Neuronal stem cell (in vitro differentiated cells): ENCODE measurements around the gene ENAH.

ENCODE experiments used
- DNase-seq: peaks from one replicate; pipeline ENCODE4 v3.0.0-alpha.2; 2013; ENCODE audit warnings: low spot score
- H2AFZ ChIP-seq: one replicate; pipeline ENCODE4 v1.6.1; 2013; ENCODE audit warnings: mild to moderate bottlenecking, low read length, inconsistent platforms
- H2AK5ac ChIP-seq: 2 replicates; pipeline ENCODE4 v1.6.1; 2013; ENCODE audit warnings: low read depth, mild to moderate bottlenecking, inconsistent platforms, low read length, moderate library complexity, mixed read lengths
- H2BK120ac ChIP-seq: 2 replicates; pipeline ENCODE4 v1.6.1; 2013; ENCODE audit warnings: low read depth, mild to moderate bottlenecking, inconsistent platforms, low read length, moderate library complexity, mixed read lengths
- H2BK12ac ChIP-seq: one replicate; pipeline ENCODE4 v1.6.1; 2013; ENCODE audit warnings: low read length, inconsistent platforms
- H2BK15ac ChIP-seq: 2 replicates; pipeline ENCODE4 v1.6.1; 2013; ENCODE audit warnings: mild to moderate bottlenecking, low read length, inconsistent platforms, mixed read lengths
- H2BK5ac ChIP-seq: one replicate; pipeline ENCODE4 v1.6.1; 2013; ENCODE audit warnings: inconsistent platforms, mild to moderate bottlenecking, low read length, moderate library complexity
- H3K14ac ChIP-seq: one replicate; pipeline ENCODE4 v1.6.1; 2013; ENCODE audit warnings: low read length, inconsistent platforms
- H3K18ac ChIP-seq: 2 replicates; pipeline ENCODE4 v1.6.1; 2013; ENCODE audit warnings: low read length, inconsistent platforms
- H3K23ac ChIP-seq: 2 replicates; pipeline ENCODE4 v1.6.1; 2013; ENCODE audit warnings: low read depth, mild to moderate bottlenecking, mixed read lengths, low read length, inconsistent platforms; ENCODE audit not compliant: poor library complexity
- H3K27ac ChIP-seq: replicated peaks from 3 replicates; pipeline ENCODE4 v1.5.1; 2013; ENCODE audit warnings: low read length, inconsistent platforms
- H3K27me3 ChIP-seq, 3 experiments: 2 replicates each; pipeline ENCODE4 v1.6.1; 2013; ENCODE audit warnings: low read length in 3 of 3, mild to moderate bottlenecking in 2 of 3, inconsistent platforms in 1 of 3, low read depth in 1 of 3, mixed read lengths in 1 of 3, moderate library complexity in 1 of 3; ENCODE audit not compliant: control insufficient read depth in 3 of 3, insufficient read depth in 3 of 3
- H3K36me3 ChIP-seq, 2 donors: replicated peaks in 1 of 2; 2 replicates each; pipeline ENCODE4 v1.6.1; 2013; ENCODE audit warnings: low read length in 2 of 2; ENCODE audit not compliant: control insufficient read depth in 2 of 2, insufficient read depth in 2 of 2
- H3K4ac ChIP-seq: 2 replicates; pipeline ENCODE4 v1.6.1; 2013; ENCODE audit warnings: inconsistent platforms, mild to moderate bottlenecking, low read length, moderate library complexity
- H3K4me1 ChIP-seq, 2 donors: 1 replicate in 1 of 2; 2 replicates in 1 of 2; pipeline ENCODE4 v1.6.1; 2013; ENCODE audit warnings: low read length in 2 of 2, low read depth in 1 of 2; ENCODE audit not compliant: control insufficient read depth in 2 of 2, insufficient read depth in 1 of 2
- H3K4me2 ChIP-seq: one replicate; pipeline ENCODE4 v1.6.1; 2013; ENCODE audit warnings: mild to moderate bottlenecking, low read length, inconsistent platforms; ENCODE audit not compliant: insufficient read depth, poor library complexity, severe bottlenecking
- H3K4me3 ChIP-seq, 2 donors: 2 replicates each; pipeline ENCODE4 v1.5.1; 2013; ENCODE audit warnings: low read length in 2 of 2, mild to moderate bottlenecking in 2 of 2, inconsistent platforms in 1 of 2, moderate library complexity in 1 of 2
- H3K79me1 ChIP-seq: one replicate; pipeline ENCODE4 v1.6.1; 2013; ENCODE audit warnings: low read depth, mild to moderate bottlenecking, inconsistent platforms, low read length, moderate library complexity
- H3K9ac ChIP-seq: one replicate; pipeline ENCODE4 v1.6.1; 2013; ENCODE audit warnings: mild to moderate bottlenecking, low read depth, low read length, inconsistent platforms; ENCODE audit not compliant: poor library complexity
- H3K9me3 ChIP-seq, 2 donors: replicated peaks in 1 of 2; 2 replicates each; pipeline versions ENCODE3 to v1.6.1; 2013; ENCODE audit warnings: low read length in 2 of 2, mild to moderate bottlenecking in 2 of 2, inconsistent platforms in 1 of 2, low read depth in 1 of 2, mixed read lengths in 1 of 2, moderate library complexity in 1 of 2; ENCODE audit not compliant: control insufficient read depth in 2 of 2, insufficient read depth in 1 of 2
- H4K8ac ChIP-seq: one replicate; pipeline ENCODE4 v1.6.1; 2013; ENCODE audit warnings: low read depth, mild to moderate bottlenecking, inconsistent platforms, low read length, moderate library complexity
- H4K91ac ChIP-seq: one replicate; pipeline ENCODE4 v1.6.1; 2013; ENCODE audit warnings: low read length, low read depth, mild to moderate bottlenecking, inconsistent platforms; ENCODE audit not compliant: poor library complexity
- WGBS, 2 donors: extraction: QIAGEN DNeasy Blood & Tissue Kit; methylation state at CpG; one replicate each; pipeline ENCODE4 v1.1.7; 2013; ENCODE audit warnings: missing lambda C conversion rate in 2 of 2, mixed read lengths in 1 of 2; ENCODE audit not compliant: insufficient read length in 2 of 2, insufficient replicate concordance in 1 of 2; ENCODE audit errors: extremely low coverage in 2 of 2; 5-methylcytosine and 5-hydroxymethylcytosine counted together

The ENAH gene

GRCh38 chr1:225448146-225448805 lies 204.6 kb downstream of the ENAH start:
- Histone ChIP-seq H3K4ac (no peak overlapping the region), H2AFZ (peak overlapping the region; percentile 18), H2BK120ac (no peak overlapping the region), H3K14ac (no peak overlapping the region), H3K18ac (peak overlapping the region; percentile 22), H3K4me3 (no peak overlapping the region), H3K4me2 (no peak overlapping the region), H2BK15ac (no peak overlapping the region), H3K23ac (no peak overlapping the region), H3K9me3 (peaks cover 0 to 2% of the 10 kb centered on the region in 2 donors), H2AK5ac (no peak overlapping the region), H3K27me3 (peaks cover 0 to 2% (median 0%) of the 10 kb centered on the region in 3 experiments), H3K36me3 (no peaks in the 10 kb centered on the region), H4K8ac (no peak overlapping the region), H4K91ac (no peak overlapping the region), H3K9ac (no peak overlapping the region), H3K79me1 (peaks cover 2% of the 10 kb centered on the region), H3K4me1 (peaks cover 3 to 15% of the 10 kb centered on the region in 2 donors), H2BK5ac (no peak overlapping the region), H2BK12ac (no peak overlapping the region), H3K27ac (no peak overlapping the region)
- DNase-seq: no peak
- WGBS, 2 donors: no CpG with 5 or more reads among the region's 9 CpGs

GRCh38 chr1:225447650-225448089 lies 205.3 kb downstream of the ENAH start:
- H2BK15ac ChIP-seq: peak overlapping the region; percentile 28
- H2BK12ac ChIP-seq: no peak overlapping the region
- H3K4ac ChIP-seq: no peak overlapping the region
- H3K9me3 ChIP-seq: peaks cover 0 to 2% of the 10 kb centered on the region in 2 donors
- peak overlapping the region; percentile 38 for H3K18ac ChIP-seq
- peaks cover 3 to 15% of the 10 kb centered on the region in 2 donors for H3K4me1 ChIP-seq
- no peak overlapping the region for H4K8ac ChIP-seq
- DNase-seq: no peak
- peaks cover 2% of the 10 kb centered on the region for H3K79me1 ChIP-seq
- no peak overlapping the region for H3K9ac ChIP-seq
- H3K4me2 ChIP-seq: no peak overlapping the region
- WGBS, 2 donors: no CpG with 5 or more reads among the region's 8 CpGs
- peak overlapping the region; percentile 4 for H2AK5ac ChIP-seq
- H2BK5ac ChIP-seq: no peak overlapping the region
- no peak overlapping the region for H3K27ac ChIP-seq
- no peak overlapping the region for H3K23ac ChIP-seq
- no peak overlapping the region for H3K4me3 ChIP-seq
- peaks cover 0 to 2% (median 0%) of the 10 kb centered on the region in 3 experiments for H3K27me3 ChIP-seq
- H3K14ac ChIP-seq: no peak overlapping the region
- H3K36me3 ChIP-seq: no peaks in the 10 kb centered on the region
- no peak overlapping the region for H2BK120ac ChIP-seq
- H4K91ac ChIP-seq: no peak overlapping the region
- peak overlapping the region; percentile 18 for H2AFZ ChIP-seq

DNA sequence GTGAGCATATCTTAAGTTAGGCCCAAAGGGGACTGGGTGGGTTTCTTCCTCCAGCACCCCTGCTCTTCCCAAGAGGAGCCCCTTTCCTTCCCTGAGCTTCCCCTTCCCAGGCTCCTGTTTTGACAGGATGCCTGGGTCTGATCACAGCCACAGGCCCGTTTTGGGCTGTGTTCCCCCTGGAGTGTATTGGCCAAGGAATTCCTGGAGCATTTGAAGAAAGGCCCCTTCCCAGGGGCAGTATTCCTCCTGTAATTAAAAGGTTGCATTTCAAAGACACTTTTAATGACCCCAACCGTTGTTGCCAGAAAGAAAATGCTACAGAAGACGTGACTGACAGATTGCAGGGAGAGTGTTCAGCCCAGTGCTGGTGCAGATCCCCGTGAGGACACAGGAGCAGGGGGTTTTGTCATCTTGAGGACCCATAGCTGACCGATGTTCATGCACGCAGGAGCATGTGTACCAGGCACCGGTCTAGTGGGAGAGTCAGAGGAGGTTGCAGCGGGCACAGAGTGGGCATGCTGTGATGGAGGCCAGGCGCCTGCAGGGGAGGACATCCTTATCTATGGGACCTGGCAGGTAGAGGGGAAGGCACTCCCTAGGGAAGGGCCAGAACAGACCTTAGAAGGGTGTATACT lies 205.8 kb downstream of the ENAH start:
- WGBS, 2 donors: no CpG with 5 or more reads among the region's 9 CpGs
- DNase-seq: no peak
- Histone ChIP-seq H3K36me3 (no peaks in the 10 kb centered on the region), H3K14ac (no peak overlapping the region), H3K4me2 (no peak overlapping the region), H2AK5ac (peak overlapping the region; percentile 4), H2BK120ac (no peak overlapping the region), H3K9me3 (peaks cover 0 to 2% of the 10 kb centered on the region in 2 donors), H3K27me3 (peaks cover 0 to 2% (median 0%) of the 10 kb centered on the region in 3 experiments), H3K23ac (no peak overlapping the region), H2BK5ac (no peak overlapping the region), H2BK15ac (peak overlapping the region; percentile 28), H3K18ac (peak overlapping the region; percentile 38), H3K4me3 (no peak overlapping the region), H2BK12ac (no peak overlapping the region), H4K8ac (no peak overlapping the region), H3K27ac (no peak overlapping the region), H3K4ac (peak overlapping the region; percentile 60), H3K79me1 (peaks cover 2% of the 10 kb centered on the region), H3K4me1 (peaks cover 3 to 15% of the 10 kb centered on the region in 2 donors), H3K9ac (no peak overlapping the region), H2AFZ (peak overlapping the region; percentile 27), H4K91ac (no peak overlapping the region)

- no peak overlapping the region for H3K4ac ChIP-seq
- no peak overlapping the region for H3K27ac ChIP-seq
- H3K14ac ChIP-seq: no peak overlapping the region
- H3K18ac ChIP-seq: no peak overlapping the region
- H2BK15ac ChIP-seq: no peak overlapping the region
- H3K4me3 ChIP-seq: no peak overlapping the region
- peaks cover 0 to 2% (median 0%) of the 10 kb centered on the region in 3 experiments for H3K27me3 ChIP-seq
- H3K23ac ChIP-seq: no peak overlapping the region
- WGBS, 2 donors: no CpG with 5 or more reads among the region's 7 CpGs
- H2AK5ac ChIP-seq: no peak overlapping the region
- H2BK12ac ChIP-seq: no peak overlapping the region
- no peak overlapping the region for H3K9ac ChIP-seq
- no peaks in the 10 kb centered on the region for H3K36me3 ChIP-seq
- no peak overlapping the region for H2BK120ac ChIP-seq
- H3K79me1 ChIP-seq: peaks cover 2% of the 10 kb centered on the region
- H2AFZ ChIP-seq: peak overlapping the region; percentile 27
- no peak overlapping the region for H4K91ac ChIP-seq
- no peak overlapping the region for H3K4me2 ChIP-seq
- no peak overlapping the region for H4K8ac ChIP-seq
- H3K9me3 ChIP-seq: peaks cover 0 to 2% of the 10 kb centered on the region in 2 donors
- no peak overlapping the region for H2BK5ac ChIP-seq
- peaks cover 3 to 15% of the 10 kb centered on the region in 2 donors for H3K4me1 ChIP-seq
- no peak for DNase-seq
These were observed 206.3 kb downstream of the ENAH start for GRCh38 chr1:225446595-225446960.
